GM18519 (cell line): ENCODE results near the gene FGD4.
A peak's percentile ranks its signal among the peaks of the same experiment; 100 is the strongest.

ENCODE experiments used
- ATAC-seq: cut with Tn5 transposase; IDR thresholded peaks from one replicate; pipeline ENCODE4 v1.9.1; 2021; ENCODE audit warnings: mild to moderate bottlenecking, moderate library complexity; ENCODE audit not compliant: unreplicated experiment, low FRiP score

Gene FGD4

DNA sequence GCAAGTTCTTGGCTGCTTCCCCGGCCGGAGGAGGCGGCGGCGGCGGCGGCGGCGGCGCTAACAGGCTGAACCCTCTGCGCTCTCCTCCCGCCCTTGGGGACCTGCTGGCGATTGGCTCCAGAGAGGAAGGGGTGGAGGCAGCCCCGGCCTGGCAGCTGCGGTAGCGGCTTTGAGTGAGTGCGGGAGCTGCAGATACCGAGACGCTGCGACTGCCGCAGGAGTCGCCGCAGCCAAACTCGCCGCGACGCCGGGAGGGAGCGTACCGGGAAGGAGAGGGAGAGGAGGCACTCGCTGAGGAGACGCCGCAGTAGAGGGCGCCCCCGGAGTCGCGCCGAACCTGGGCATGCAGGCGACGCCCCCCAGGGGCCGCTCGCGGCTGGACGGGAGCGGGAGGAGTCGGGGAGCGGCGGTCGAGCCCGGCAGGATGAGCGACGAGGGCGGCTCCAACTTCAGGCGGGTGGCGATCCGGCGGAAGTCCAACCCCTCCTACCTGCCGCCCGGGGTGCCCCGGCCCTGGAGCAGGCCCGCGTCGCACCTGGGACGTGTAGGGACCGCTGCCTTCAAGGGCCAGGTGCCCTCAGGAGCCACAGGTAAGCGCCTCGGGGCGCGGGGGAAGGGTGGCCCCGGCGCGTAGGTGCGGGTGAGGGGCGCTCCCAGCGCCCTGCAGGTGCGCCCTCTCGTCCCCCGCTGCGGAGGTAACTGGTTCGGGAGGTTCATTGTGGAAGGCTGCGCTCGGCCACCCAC lies at the start of gene FGD4:
Gene FGD4 (plus strand): TSS at position 189 of the 744 bp plus-strand sequence.
- ATAC-seq, result peak; percentile 73

DNA sequence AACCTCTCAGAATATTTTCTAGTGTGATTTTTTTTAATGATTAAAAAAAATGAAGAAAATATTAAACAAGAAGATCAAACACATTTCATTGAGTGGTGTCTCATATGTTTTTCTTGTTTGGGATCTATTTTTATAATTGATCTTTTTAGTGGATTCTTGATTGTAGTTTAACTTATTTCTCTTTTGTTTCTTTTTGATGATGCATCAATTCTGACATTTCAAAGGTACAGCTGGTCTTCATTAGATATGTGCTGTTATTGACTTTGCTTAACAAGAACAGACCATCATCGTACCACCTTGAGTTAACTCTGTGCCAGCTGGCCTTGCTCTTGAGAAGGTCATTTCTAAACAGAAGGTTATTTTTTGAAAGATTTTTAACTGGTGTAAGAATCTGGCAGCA lies 45.8 kb upstream of the FGD4 start:
- ATAC-seq, result no peak

- no peak for ATAC-seq
Observed at GRCh38 chr12:32357601-32358249, 41.6 kb upstream of the FGD4 start.

- ATAC-seq, result no peak
Observed at GRCh38 chr12:32360956-32361355, 38.4 kb upstream of the FGD4 start.

DNA sequence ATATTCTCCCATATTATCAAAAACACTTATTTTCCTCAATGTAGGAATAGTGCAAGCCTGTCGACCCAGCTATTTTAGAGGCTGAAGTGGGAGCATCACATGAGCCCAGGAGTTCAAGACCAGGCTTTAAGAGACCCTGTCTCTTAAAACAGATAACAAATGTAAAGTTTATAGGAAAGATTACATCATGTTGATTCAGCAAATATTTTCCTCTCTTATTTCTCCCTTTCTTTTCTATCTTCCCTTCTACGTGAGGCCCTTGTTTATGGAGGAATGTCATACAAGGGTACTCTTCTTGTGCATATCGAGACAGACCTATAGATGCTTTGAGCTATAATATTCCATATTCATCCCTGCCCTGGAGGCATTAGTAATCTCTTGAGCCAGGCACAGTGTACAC lies 36.5 kb upstream of the FGD4 start:
- ATAC-seq, result no peak

DNA sequence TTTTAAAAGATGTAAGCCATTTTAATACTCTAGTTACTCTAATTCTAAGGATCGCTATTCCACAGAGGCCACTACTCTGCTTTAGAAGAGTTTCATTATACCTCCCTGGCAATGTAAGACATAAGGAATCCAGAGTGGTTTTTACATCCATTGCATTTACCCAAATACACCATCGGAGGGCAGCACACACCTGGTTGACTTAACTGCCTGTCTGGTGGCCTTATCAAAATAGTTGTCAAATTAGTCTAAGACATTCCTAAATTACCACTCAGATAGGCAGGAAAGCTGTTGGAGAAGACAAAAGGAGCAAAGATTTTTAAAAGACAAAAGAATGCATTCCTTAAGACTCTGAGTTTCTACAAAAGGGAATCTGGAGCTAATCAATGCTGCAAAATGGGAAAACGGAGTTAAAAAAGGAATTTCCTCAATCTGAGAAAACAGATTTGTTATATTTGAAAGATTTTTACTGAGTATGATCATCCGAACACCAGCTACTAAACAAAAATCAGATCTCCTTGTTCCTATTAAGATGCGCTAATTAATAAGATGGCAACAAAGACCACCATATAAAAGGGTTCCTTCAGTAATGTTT lies 33.8 kb upstream of the FGD4 start:
- ATAC-seq, result no peak

GRCh38 chr12:32366714-32367113 lies 32.6 kb upstream of the FGD4 start:
- no peak for ATAC-seq

DNA sequence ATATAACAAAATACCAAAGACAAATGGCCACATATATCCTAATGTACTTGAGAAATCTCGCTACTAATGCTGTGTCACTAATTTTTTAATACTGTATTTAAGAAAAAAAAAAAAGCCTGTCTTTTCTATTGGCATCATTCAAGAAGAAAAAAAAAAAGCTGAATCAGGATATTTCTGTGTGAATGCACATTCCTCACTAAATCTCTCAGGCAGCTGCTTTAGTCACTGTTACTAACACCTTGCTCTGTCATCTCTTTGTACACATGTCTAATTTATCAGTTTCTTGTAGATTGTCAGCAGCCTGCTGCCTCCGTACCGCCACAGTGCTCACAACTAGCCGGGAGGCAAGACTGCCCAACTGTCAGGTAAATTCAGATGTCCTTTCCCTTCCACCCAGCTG lies 32.0 kb upstream of the FGD4 start:
- no peak for ATAC-seq

- no peak for ATAC-seq
Observed at GRCh38 chr12:32369202-32369601, 30.2 kb upstream of the FGD4 start.

DNA sequence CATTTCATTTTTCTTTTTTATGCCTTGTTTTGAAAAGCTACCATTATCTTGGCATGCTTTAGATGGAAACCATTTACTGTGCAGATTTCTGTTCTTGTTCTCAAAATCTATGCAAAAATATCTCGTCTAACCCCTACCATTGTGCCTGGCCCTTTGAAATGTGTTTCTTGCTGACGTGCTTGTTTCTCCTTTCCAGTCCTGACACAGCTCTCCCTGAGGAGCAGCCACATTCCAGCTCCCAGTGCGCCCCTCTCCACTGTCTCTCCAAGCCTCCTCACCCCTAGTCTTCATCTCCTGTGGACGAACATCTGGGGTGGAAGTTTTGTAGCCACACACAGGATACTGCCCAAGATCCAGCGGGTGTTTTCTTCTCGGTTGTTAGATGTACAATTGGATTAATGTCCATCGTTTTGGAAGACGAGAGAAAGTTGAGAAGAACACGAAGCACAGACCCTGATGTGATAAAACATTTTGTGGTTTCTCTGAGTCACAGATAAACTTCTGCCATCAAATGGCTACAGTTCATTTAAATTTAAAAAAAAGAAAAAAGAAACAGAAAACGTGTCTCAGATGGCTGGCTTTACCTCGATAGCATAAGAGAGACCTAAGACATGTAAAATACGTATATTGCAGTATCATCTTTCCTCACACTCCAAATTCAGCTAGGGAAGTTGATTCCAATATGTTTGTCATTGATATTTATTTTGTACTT lies 21.9 kb upstream of the FGD4 start:
- ATAC-seq, result no peak

DNA sequence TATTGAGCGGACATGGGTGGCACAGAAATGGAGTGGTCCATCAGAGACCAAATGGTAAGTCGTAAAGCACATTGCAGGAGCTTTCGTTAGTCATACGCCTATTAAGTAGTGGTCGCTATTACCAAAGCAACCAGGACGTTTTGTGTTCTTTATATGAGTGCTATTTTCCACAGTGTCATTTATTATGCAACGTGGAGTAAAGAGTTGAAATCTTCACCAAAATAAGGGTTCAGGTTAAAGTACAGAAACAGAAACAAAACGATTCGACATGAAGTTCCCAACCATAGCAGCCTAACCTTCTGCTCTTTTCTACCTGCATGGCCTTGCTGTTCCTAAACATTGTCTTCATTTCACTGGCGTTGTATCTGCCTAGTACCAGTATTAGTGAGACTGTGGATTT lies 20.1 kb upstream of the FGD4 start:
- ATAC-seq, result no peak

- ATAC-seq, result no peak
Observed at GRCh38 chr12:32379667-32380066, 19.7 kb upstream of the FGD4 start.

DNA sequence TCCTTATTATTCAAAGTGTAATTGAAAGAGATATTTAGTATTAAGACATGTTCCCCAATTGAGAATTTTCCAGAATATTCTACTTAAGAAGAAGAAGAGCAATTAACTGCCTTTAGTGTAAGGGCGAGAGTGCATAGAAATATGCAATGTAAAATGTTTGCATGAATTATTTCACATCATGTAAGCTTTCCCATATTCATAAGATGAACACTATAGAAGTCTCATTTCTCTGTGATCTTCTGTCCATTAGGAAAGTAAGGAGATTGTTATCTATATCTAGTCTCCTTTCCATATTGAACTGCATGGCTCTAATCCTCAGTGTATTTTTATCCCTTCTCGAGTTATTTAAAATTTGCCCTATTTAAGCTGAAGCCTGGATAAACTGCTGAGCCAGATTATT lies 17.1 kb upstream of the FGD4 start:
- ATAC-seq, result no peak

DNA sequence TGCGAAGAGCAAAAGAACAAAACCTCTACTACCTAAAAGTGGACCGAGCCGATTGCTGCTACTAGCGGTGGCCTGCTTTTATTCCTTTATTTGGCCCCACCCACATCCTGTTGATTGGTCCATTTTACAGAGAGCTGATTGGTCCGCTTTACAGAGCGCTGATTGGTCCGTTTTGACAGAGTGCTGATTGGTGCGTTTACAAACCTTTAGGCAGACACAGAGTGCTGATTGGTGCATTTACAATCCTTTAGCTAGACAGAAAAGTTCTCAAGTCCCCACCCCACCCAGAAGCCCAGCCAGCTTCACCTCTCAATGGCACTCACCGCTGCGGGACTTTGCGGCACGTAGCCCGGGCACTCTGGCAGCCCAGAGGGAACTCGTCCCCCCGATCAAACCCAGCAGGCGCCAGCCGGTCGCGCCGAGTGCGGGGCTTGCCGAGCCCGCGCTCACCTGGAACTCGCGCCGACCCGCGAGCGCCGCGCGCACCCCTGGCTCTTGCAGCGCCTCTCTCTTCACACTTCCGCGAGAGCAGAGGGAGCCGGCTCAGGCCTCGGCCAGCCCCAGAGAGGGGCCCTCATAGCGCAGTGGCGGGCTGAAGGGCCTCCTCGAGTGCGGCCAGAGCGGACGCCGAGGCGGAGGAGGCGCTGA lies 8.7 kb upstream of the FGD4 start:
- no peak for ATAC-seq

DNA sequence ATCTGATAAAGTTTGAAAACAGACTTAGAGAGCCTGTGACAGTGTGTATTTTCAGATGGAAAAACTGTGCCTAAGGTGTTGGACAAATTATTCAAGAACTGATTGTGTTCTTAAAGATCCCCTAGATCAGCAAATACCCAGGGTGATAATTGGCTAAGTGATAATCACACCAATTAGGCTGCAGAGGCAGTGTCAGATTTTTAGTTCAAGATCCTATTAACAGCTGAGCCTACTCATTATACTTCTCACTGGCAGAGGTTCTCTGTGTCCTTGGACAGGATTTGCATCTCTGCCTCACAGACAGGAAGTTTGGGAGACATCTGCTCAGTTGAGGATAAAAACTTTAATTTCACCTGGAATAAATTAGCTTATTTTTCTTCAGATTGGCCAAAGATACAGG lies 4.3 kb upstream of the FGD4 start:
- no peak for ATAC-seq

GRCh38 chr12:32397696-32398095 lies 1.7 kb upstream of the FGD4 start:
- no peak for ATAC-seq

DNA sequence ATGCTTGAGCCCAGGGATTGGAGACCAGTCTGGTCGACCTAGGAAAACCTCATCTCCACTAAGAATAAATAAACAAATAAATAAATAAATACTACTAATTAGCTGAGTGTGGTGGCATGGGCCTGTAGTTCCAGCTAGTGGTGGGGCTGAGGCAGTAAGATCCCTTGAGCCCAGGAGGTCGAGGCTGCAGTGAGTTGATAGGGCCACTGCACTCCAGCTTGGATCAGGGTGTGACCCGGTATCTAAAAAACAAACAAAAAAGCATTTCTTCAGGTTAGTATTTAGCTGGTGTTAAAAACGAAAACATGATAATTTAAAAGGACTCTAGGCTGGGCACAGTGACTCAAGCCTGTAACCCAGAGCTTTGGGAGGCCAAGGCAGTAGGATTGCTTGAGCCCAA lies 1.2 kb upstream of the FGD4 start:
- ATAC-seq, result no peak

DNA sequence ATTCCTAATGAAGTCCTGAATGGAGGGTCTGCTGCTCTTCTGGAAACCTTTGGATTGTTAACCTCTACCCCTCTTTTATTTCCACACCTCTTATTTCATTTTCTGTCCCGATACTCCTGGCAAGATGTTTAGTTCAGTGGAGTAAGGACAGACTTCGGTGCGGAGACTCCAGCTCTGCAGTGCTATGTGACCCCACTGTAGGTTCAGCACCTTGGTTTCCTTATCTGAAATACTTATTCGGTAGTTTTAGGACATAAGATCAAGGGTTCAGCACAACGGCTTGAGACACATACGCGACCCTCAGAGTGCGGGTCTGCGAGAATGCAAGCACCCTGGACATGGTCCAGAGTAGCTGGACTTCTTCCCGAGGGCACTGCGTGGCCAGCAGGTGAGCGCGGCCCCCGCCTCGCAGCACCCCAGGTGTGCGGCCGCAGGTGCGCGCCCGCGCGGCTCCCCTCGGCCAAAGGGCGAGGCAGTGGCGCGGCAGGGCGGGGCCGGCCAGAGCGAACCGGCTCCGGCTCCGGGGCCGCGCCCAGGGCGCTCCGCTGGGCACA lies 465 bp upstream of the FGD4 start:
- no peak for ATAC-seq

DNA sequence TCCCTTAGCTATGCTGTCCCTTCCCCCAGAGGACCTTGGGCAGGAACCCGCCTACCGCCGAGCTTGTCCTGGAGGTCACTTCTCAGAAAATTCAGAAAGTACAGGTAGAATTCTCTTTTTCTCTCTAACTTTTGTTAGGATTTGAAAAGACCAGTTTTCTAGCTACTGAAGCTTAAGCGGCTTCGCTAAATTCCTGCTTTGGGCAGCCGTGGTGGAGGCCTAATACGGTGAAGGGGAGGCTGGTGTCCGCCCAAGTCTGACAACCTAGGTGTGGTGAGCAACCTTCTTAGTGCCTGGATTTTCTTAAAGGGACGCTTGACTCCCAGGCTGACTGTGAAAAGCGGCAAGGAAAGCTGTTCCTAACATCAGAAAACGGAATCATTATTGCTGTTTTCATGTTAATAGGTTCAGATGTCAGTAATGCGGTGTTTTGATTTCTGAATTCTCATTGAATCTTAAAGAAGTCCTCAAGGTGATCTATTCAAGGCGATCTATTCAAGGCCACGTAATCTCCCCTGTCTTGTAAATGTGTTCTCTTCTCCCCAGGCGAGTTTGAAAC lies 835 bp downstream of the FGD4 start:
- no peak for ATAC-seq

GRCh38 chr12:32400866-32401265 lies 1.5 kb downstream of the FGD4 start:
- ATAC-seq, result no peak
